SU-DHL-6 (cell line): Measurements from ENCODE around the gene BNIP5.

Experiments used
- CTCF ChIP-seq: fragments of 200-600 bp; sonication (generic); IDR thresholded peaks from one replicate; pipeline ENCODE4 v1.5.1; 2017; ENCODE audit warnings: antibody characterized with exemption, mild to moderate bottlenecking, low read length, moderate library complexity; ENCODE audit not compliant: insufficient read depth, poor library complexity, severe bottlenecking
- EZH2phosphoT487 ChIP-seq: fragments of 200-600 bp; sonication (generic), shearing (Covaris generic); conservative IDR thresholded peaks from 2 replicates; pipeline ENCODE4 v1.6.1; 2018; ENCODE audit warnings: mild to moderate bottlenecking, antibody characterized with exemption, low read length, moderate library complexity, mixed read lengths

GRCh38 chr6:36266913-36267644, 69.6 kb downstream of the BNIP5 start:
- TF ChIP-seq CTCF: no peak
- no peak for TF ChIP-seq EZH2phosphoT487
